ENCODE data around the gene PLXNA4.

DNA sequence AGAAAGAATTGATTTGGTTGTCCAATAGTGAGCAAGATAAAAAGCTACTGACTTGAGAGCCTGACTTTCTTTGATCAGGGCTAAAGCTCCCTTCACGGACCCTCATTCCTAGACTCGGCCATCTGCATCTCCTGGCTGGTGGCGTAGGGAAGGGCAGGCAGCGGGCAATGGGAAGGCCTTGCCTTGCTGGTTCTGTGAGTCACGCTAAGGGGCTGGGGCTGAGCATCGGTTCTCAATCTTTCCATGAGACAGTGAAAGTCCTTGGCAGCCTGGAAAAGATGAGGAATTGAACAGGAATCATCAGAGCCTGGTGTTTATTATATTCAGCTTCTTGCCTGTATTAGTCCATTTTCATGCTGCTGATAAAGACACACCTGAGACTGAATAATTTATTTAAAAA lies 475.3 kb downstream of the PLXNA4 start:
- TF ChIP-seq GATA3 (IDR thresholded peaks at IDR 0.05; ENCODE audit: low read depth, low read length) = no peak
- no peak for TF ChIP-seq GATA2 (IDR thresholded peaks at IDR 0.05; ENCODE audit: low read depth, low read length)

All from SH-SY5Y (cell line).